Measurements from ENCODE around the gene PIK3R2.

The PIK3R2 gene

GRCh38 chr19:18121166-18121565, 31.8 kb upstream of the PIK3R2 start:
- CTCF ChIA-PET, result interaction anchor here (1.7 kb wide), 1 partner anchor 40 kb away, joined by 6 read pairs; no protein-coding TSS in a partner anchor
- POLR2A ChIA-PET, result no interaction called here
- no peak overlapping the region for H3K4me3 ChIP-seq (ENCODE audit: low read depth, low read length)
- no peak for DNase-seq (ENCODE audit: low read depth, low spot score)
- TF ChIP-seq, protein P1, sequence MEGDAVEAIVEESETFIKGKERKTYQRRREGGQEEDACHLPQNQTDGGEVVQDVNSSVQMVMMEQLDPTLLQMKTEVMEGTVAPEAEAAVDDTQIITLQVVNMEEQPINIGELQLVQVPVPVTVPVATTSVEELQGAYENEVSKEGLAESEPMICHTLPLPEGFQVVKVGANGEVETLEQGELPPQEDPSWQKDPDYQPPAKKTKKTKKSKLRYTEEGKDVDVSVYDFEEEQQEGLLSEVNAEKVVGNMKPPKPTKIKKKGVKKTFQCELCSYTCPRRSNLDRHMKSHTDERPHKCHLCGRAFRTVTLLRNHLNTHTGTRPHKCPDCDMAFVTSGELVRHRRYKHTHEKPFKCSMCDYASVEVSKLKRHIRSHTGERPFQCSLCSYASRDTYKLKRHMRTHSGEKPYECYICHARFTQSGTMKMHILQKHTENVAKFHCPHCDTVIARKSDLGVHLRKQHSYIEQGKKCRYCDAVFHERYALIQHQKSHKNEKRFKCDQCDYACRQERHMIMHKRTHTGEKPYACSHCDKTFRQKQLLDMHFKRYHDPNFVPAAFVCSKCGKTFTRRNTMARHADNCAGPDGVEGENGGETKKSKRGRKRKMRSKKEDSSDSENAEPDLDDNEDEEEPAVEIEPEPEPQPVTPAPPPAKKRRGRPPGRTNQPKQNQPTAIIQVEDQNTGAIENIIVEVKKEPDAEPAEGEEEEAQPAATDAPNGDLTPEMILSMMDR (IDR thresholded peaks at IDR 0.05; ENCODE audit: insufficient read depth, low read length, missing control alignments), result no peak

- ChIA-PET CTCF (interaction anchor here (1.0 to 1.7 kb wide), 5 partner anchors 9 to 228 kb away, joined by 3 to 6 read pairs (median 6); no protein-coding TSS in a partner anchor), POLR2A (no interaction called here)
- DNase-seq (ENCODE audit: low read depth, low spot score), result no peak
- TF ChIP-seq, protein P1 (IDR thresholded peaks at IDR 0.05; ENCODE audit: insufficient read depth, low read length, missing control alignments), result no peak
- H3K4me3 ChIP-seq (ENCODE audit: low read depth, low read length), result no peak overlapping the region
Observed at GRCh38 chr19:18122424-18122823, 30.5 kb upstream of the PIK3R2 start.

DNA sequence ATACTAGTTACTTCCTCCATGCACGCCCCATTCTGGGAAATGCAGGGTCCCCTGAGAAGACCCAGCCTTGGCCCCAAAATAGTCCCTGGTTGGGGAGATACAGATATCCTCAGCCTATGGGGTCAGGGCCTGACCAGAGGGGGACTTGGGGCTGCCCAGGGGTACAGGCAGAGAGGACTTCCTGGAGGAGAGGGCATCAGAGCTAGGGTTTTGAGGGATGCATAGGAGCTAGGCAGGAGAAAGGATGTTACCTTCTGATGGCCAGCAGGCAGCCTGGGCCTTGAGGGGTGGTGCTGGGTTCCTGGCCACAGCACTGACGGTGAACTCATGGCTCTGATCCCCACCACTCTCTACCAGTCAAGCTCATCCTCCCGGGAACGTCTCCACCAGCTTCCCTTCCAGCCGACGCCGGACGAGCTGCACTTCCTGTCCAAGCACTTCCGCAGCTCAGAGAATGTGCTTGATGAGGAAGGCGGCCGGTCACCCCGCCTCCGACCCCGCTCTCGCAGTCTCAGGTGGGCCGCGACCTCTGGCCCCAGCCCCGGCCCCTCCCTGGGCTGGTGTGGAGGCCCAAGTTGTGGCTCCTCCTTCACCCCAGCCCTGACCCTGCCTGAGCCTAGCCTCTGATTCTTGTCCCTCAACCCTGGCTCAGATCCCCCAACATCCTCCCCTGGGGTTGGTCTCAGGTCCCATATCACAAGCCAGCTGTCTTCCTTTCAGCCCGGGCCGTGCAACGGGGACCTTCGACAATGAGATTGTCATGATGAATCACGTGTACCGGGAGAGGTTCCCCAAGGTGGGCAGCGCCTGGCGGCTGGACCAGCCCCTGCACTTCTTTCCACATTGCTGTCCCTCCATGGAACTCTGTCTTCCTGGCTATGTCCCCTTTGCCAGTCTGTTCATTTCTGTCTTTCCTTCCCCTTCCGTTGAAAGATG, 29.8 kb upstream of the PIK3R2 start:
- ChIA-PET POLR2A (no interaction called here), CTCF (interaction anchor here (1.0 to 1.4 kb wide), 3 partner anchors 10 to 37 kb away, joined by 3 to 6 read pairs (median 6); no protein-coding TSS in a partner anchor)
- DNase-seq (ENCODE audit: low read depth, low spot score), result no peak
- TF ChIP-seq, protein P1 (IDR thresholded peaks at IDR 0.05; ENCODE audit: insufficient read depth, low read length, missing control alignments), result no peak
- H3K4me3 ChIP-seq (ENCODE audit: low read depth, low read length), result no peak overlapping the region

GRCh38 chr19:18123819-18124218, 29.1 kb upstream of the PIK3R2 start:
- no peak overlapping the region for H3K4me3 ChIP-seq (ENCODE audit: low read depth, low read length)
- no peak for DNase-seq (ENCODE audit: low read depth, low spot score)
- CTCF ChIA-PET, result interaction anchor here (1.2 kb wide), 1 partner anchor 11 kb away, joined by 6 read pairs; no protein-coding TSS in a partner anchor
- POLR2A ChIA-PET, result no interaction called here
- TF ChIP-seq, protein P1 (IDR thresholded peaks at IDR 0.05; ENCODE audit: insufficient read depth, low read length, missing control alignments), result no peak

- CTCF ChIA-PET, result interaction anchor here (0.7 to 1.3 kb wide), 4 partner anchors 13 to 153 kb away, joined by 3 to 9 read pairs (median 4); no protein-coding TSS in a partner anchor
- TF ChIP-seq, protein P1 (IDR thresholded peaks at IDR 0.05; ENCODE audit: insufficient read depth, low read length, missing control alignments), result no peak
- no peak for DNase-seq (ENCODE audit: low read depth, low spot score)
- POLR2A ChIA-PET, result interaction anchor here (0.5 kb wide), 1 partner anchor 835 kb away, joined by 3 read pairs; no protein-coding TSS in a partner anchor
- no peak overlapping the region for H3K4me3 ChIP-seq (ENCODE audit: low read depth, low read length)
Observed at GRCh38 chr19:18126097-18126496, 26.9 kb upstream of the PIK3R2 start.

- ChIA-PET POLR2A (interaction anchor here (1.0 kb wide), 1 partner anchor 154 kb away, joined by 3 read pairs; no protein-coding TSS in a partner anchor), CTCF (interaction anchor here (0.8 to 2.0 kb wide), 7 partner anchors 15 to 260 kb away, joined by 3 to 8 read pairs (median 5); partner anchors contain the start of gene CCDC124)
- DNase-seq (ENCODE audit: low read depth, low spot score), result no peak
- H3K4me3 ChIP-seq (ENCODE audit: low read depth, low read length), result no peak overlapping the region
- TF ChIP-seq, protein P1 (IDR thresholded peaks at IDR 0.05; ENCODE audit: insufficient read depth, low read length, missing control alignments), result no peak
Observed at GRCh38 chr19:18128044-18128443, 24.9 kb upstream of the PIK3R2 start.

Measured in AG04449 (cell line).